ENCODE data around the gene MRPL24. TPM values are rescaled to one million over a fixed set of nuclear protein-coding genes. Genes with fewer than 3 reads are reported as not detected.

MRPL24 gene
- total RNA-seq, 2 donors from 2014 or later, result 61.4 to 70.4 TPM

DNA sequence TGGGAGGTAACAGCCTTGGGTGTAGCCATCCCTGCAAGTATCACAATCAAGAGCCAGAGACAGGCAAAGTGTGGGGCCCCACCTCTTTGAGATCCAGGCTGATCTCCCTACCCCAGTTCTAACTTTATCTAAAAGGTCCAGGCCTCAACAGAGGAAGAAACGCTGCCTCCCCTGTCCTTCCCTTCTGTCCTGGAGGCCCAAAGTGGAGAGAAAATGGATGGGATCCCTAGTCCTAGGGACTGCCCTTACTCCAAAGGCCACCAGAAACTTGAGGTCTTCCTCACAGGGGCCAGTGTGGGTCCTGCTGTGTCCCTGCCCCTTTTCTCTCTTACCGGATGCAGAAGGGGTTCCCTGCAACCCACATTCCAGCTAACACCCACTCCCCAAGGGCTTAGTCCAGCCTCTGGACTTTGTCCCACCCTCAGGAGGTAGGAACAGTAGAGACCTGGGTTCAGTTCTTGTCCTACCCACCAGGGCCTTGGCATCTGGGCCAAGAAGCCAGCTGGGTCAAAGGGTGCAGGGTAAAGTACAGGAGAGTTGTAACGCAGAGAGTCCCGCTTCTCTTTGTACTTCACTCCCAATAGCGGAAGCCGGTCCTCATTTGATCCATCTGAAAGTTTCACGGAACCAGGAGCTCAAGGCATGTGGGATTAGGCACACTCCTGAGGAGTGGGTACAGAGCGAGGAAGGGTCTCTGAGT lies 8.7 kb upstream of the MRPL24 start:
- DNase-seq (ENCODE audit: low spot score in 2 of 2), result no peak
- H3K36me3 Mint-ChIP-seq, result peaks cover 35 to 44% of the 10 kb centered on the region in 2 donors

GRCh38 chr1:156748670-156749418 lies 8.0 kb upstream of the MRPL24 start:
- Mint-ChIP-seq H3K27ac (peak overlapping the region; percentile 95 to 99), H3K9me3 (no peaks in the 10 kb centered on the region), H3K36me3 (peaks cover 35 to 49% of the 10 kb centered on the region in 2 donors)
- DNase-seq (ENCODE audit: low spot score in 2 of 2) (no peak), ATAC-seq (peak in 1 of 2 donors; percentile 47)

More for the DNA sequence above, 8.7 kb upstream of the MRPL24 start:
- no peaks in the 10 kb centered on the region for H3K9me3 Mint-ChIP-seq
- H3K27ac Mint-ChIP-seq, result peak overlapping the region; percentile 95 to 99
- no peak for ATAC-seq

DNA sequence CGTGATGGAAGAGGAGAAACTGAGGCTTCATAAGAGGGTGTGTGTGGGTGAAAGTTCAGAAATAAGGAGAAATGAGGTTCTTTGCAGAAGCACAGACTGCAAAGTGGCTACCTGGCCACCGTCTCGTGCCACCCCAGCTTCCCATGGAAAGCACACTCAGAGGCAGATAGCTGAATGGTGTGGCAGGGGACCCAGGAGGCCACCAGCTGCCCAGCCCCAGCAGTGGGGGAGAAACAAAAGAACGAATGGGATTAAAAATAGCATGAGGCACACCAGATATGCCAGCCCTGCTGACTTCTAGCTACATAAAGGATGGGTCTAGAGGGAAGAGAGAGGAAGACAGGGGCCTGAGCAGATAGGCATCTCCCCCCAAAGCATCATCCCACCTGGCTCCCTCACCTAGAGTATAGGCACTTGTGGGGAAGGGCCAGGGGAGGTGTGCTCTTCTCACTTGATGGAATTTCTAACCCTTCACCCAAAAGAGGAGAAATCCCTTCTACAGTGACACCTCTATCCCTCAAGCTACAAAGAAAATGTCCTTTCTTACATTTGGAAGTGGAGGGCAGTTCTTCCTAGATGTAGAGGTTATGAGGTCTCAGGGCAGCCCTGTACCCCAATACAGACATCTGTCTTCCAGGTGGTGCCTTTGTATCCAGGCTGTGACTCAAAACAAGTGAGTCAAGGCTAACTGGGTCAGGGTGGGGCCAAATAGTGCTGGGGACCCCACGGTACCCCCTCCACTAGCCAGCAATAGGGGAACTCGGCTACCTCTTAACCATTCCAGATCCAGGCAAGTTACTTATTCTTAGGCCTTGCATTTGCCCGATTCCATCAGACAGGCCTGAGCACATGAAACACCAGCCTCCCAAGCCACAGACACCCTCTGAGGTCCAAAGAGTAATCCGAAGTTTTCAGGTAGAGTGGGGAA lies 7.1 kb upstream of the MRPL24 start:
- H3K36me3 Mint-ChIP-seq, result peaks cover 35 to 52% of the 10 kb centered on the region in 2 donors
- ATAC-seq (no peak), DNase-seq (ENCODE audit: low spot score in 2 of 2) (no peak)
- H3K9me3 Mint-ChIP-seq, result no peaks in the 10 kb centered on the region
- H3K27ac Mint-ChIP-seq, result peak overlapping the region; percentile 95 to 99

- DNase-seq (ENCODE audit: low spot score in 2 of 2) (peak in 1 of 2 donors; percentile 50), ATAC-seq (peak in 1 of 2 donors; percentile 11)
- no peaks in the 10 kb centered on the region for H3K9me3 Mint-ChIP-seq
Observed at GRCh38 chr1:156746728-156747631, 6.1 kb upstream of the MRPL24 start.

DNA sequence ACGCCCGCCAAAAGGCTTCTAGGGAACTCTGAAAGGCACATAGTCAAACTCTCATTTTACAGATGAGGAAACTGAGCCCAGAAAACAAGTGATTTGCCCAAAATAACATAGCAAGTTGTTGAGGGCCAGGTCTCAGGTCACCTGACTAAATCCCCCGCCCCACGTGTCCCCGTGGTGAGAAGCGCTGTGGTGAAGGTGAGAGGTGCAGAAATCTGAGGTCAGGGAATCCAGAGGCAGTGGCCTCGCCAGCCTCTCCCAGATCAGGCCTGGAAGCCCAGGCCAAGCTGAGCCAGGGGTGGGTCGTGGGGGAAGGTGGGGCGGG lies 5.5 kb upstream of the MRPL24 start:
- Mint-ChIP-seq H3K36me3 (peaks cover 36 to 63% of the 10 kb centered on the region in 2 donors), H3K9me3 (no peaks in the 10 kb centered on the region), H3K27ac (peak overlapping the region; percentile 9 to 83)
- DNase-seq (ENCODE audit: low spot score in 2 of 2) (no peak), ATAC-seq (no peak)

More at GRCh38 chr1:156746728-156747631, 6.1 kb upstream of the MRPL24 start:
- Mint-ChIP-seq H3K27ac (peak overlapping the region; percentile 95 to 99), H3K36me3 (peaks cover 35 to 58% of the 10 kb centered on the region in 2 donors)

DNA sequence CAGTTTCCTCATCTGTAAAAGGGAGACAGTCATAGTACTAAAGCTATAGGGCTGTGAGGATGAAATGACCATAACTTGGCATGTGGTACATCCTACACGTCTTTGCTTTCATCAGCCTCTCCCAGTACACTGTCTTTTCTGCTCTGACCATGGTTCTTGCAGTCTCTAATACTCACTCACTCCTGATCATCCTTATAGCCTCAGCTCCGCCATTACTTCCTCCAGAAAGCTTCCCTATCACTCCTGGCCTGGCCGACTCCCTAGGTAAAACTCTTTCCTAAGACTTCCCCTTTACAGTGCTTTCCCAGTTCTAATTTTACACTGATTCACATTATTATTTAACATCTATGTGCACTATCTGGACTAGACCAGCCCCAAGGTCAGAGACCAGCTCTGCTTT lies 5.0 kb upstream of the MRPL24 start:
- H3K27ac Mint-ChIP-seq, result peak overlapping the region; percentile 9 to 40
- H3K36me3 Mint-ChIP-seq, result peaks cover 41 to 68% of the 10 kb centered on the region in 2 donors
- ATAC-seq (no peak), DNase-seq (ENCODE audit: low spot score in 2 of 2) (no peak)
- H3K9me3 Mint-ChIP-seq, result no peaks in the 10 kb centered on the region

DNA sequence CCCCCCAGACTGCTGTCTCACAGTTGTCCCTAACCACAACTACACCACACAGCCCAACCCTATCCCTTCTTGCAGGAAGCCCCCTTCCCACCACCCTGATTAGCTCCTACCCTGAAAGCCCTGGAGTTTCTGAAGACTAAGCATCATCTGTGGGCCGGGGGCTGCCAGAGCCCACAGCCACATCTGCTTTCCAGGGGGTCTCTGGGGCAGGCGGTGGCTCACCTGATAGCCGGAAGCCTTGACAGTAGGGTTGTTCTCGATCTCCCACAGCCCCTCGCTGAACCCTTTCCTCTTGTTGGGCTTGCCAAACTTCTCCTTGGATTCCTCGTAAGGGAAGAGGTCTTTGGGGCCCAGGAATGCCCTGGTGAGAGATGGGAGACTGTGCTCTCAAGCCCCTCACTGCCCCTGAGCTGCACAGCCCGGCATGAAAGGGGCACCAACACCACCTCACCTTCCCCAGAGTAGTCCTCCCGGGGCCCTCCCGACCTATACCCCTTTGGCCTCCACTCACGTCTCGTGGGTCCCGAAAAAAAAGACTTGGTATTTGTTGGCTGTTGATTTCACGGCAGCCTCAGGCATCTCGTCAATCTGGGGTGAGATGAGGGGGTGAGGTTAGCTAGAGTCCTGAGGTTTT lies 4.0 kb upstream of the MRPL24 start:
- Mint-ChIP-seq H3K9me3 (no peaks in the 10 kb centered on the region), H3K36me3 (peaks cover 40 to 67% of the 10 kb centered on the region in 2 donors), H3K27ac (peak overlapping the region in 1 of 2 donors; percentile 89)
- ATAC-seq, result no peak
- DNase-seq (ENCODE audit: low spot score in 2 of 2), result no peak

DNA sequence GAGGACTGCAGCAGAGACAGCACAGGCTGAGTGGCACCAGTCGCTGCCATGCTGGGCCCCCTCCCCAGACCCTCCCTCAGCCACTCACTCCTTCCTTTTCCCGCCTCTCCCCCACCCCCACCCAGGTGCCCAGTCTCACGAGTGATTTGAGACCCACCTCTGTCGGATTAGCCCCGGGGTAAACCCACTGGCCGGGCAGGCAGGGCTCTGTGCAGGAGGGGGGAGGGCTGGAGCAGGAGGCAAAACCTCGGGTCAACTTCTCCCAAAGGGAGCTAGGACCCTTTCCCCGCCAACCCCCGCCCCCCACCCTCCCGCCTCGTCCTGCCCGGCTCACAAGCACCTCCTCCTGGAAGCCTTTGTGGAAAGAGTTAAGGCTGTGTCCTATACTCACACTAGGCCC lies 3.5 kb upstream of the MRPL24 start:
- Mint-ChIP-seq H3K36me3 (peaks cover 34 to 62% of the 10 kb centered on the region in 2 donors), H3K9me3 (no peaks in the 10 kb centered on the region), H3K27ac (peak overlapping the region; percentile 50 to 89)
- DNase-seq (ENCODE audit: low spot score in 2 of 2), result no peak
- ATAC-seq, result no peak

DNA sequence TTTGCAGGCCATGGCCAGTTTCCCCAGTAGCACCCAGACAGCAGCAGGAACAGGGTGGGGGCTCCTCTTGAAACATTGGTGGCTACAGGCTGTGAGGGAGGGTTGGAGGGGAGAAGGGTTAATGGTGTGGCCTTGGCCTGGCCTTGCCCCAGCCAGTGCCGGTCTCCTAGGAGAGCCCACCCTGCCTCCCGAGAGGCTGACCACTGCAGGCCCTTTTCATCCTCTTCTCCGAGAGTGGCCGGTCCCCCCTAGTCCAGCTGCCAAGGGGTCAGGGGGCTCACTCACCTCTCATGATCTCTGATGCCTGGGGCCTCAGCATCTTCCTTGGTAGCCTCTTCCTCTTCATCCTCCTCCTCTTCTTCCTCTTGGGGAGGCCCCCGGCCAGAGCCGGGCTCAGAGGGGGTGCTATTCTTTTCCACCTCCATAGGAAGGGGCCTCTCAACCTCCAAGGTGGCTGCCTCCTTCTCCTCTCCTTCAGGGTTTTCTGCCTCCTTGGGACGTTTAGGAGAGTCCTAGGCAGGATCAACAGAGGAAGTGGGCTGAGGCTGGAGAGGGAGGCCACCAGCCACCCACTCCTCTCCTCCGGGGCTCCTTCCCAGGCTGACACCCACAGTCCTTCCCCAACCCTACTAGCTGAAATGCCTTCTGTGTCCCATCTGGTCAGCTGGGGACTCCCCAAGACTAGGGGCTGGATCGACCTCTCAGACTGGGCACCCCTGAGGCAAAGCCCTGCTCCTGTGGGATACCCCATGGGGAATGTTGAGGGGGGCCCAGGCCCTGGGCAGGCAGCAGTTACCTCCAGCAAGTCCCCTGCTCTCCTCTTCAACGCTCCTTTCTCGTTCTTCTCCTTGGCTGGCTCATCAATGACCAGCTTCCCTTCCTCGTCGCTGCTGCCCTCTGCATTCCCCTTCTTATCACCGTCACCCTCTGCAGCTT lies 2.7 kb upstream of the MRPL24 start:
- Mint-ChIP-seq H3K27ac (peak overlapping the region; percentile 50 to 75), H3K9me3 (no peaks in the 10 kb centered on the region), H3K36me3 (peaks cover 27 to 62% of the 10 kb centered on the region in 2 donors)
- no peak for ATAC-seq
- no peak for DNase-seq (ENCODE audit: low spot score in 2 of 2)

DNA sequence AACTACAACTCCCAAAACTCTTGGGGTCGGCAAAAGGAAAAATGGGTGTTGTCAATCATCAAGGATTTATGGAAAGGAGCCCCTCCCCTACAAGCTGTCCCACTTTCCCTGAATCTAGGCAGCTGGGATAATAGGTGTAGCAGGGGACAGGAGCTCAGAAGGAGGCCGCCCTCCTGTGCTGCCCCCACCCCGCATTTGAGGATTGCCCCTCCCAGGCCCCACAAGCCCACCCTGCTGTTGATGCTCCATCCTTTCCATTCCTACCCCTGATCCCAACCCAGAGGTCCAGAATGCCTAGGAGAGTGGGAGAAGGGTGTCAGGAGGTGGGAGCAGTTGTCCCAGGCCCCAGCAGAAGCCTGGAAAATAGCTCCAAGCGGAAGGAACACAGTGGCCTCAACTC lies 1.9 kb upstream of the MRPL24 start:
- ATAC-seq, result no peak
- Mint-ChIP-seq H3K9me3 (no peaks in the 10 kb centered on the region), H3K36me3 (peaks cover 20 to 58% of the 10 kb centered on the region in 2 donors), H3K27ac (peak overlapping the region in 1 of 2 donors; percentile 6)
- DNase-seq (ENCODE audit: low spot score in 2 of 2), result no peak

- Mint-ChIP-seq H3K9me3 (no peaks in the 10 kb centered on the region), H3K36me3 (peaks cover 17 to 52% of the 10 kb centered on the region in 2 donors), H3K27ac (peak overlapping the region; percentile 94 to 98)
- DNase-seq (ENCODE audit: low spot score in 2 of 2), result no peak
- ATAC-seq, result no peak
Observed at GRCh38 chr1:156742017-156742416, 1.1 kb upstream of the MRPL24 start.

GRCh38 chr1:156741481-156741983 lies 644 bp upstream of the MRPL24 start:
- DNase-seq (ENCODE audit: low spot score in 2 of 2), result no peak

DNA sequence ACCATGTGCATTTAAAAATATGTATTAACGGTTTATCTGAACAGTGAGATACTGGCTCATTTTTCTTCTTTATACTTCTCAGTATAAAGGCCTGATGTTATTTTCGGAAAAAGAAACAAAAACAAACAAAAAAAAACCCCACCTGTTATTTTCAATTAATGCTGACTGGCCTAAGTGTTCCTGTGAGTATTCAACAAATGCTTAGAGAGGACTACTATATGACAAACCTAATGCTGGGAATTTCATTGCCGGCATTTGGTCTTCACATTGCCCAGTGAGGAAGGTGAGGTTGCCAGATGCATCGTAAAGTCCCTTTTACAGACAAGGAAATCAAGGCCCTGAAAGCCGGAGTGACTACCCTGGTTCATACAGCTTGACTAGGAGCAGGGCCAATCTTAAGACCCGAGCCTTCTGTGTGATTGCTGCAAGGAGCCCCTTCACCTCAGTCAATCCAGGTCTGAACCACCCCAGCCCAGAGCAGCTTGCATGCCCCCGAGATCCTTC lies 599 bp downstream of the MRPL24 start:
- ATAC-seq (peak in 1 of 2 donors; percentile 9), DNase-seq (ENCODE audit: low spot score in 2 of 2) (no peak)
- H3K36me3 Mint-ChIP-seq, result peaks cover 17 to 43% of the 10 kb centered on the region in 2 donors

More at GRCh38 chr1:156741481-156741983, 644 bp upstream of the MRPL24 start:
- Mint-ChIP-seq H3K9me3 (no peaks in the 10 kb centered on the region), H3K27ac (peak overlapping the region; percentile 94 to 98), H3K36me3 (peaks cover 17 to 52% of the 10 kb centered on the region in 2 donors)
- ATAC-seq, result peak; percentile 2 to 6

GRCh38 chr1:156738916-156739315 lies 2.0 kb downstream of the MRPL24 start:
- Mint-ChIP-seq H3K27ac (peak overlapping the region in 1 of 2 donors; percentile 47), H3K9me3 (no peaks in the 10 kb centered on the region), H3K36me3 (peaks cover 17 to 38% of the 10 kb centered on the region in 2 donors)
- ATAC-seq (no peak), DNase-seq (ENCODE audit: low spot score in 2 of 2) (no peak)

More for the DNA sequence above, 599 bp downstream of the MRPL24 start:
- H3K9me3 Mint-ChIP-seq, result no peaks in the 10 kb centered on the region
- peak overlapping the region; percentile 94 to 98 for H3K27ac Mint-ChIP-seq
